ENCODE measurements around the gene AMACR.
"Not testable (repeated sequence)": the region's sequence is repeated elsewhere in the genome, so short reads cannot be mapped to it uniquely, and the experiment has no call there.

The AMACR gene

GRCh38 chr5:34035756-34036155 is 27.9 kb upstream of the AMACR start:
- no peak for DNase-seq

- no peak for DNase-seq
Measured at GRCh38 chr5:34034534-34035327, 26.9 kb upstream of the AMACR start.

GRCh38 chr5:34031966-34032365 is 24.1 kb upstream of the AMACR start:
- DNase-seq: no peak

GRCh38 chr5:34031117-34031516 is 23.3 kb upstream of the AMACR start:
- DNase-seq: no peak

GRCh38 chr5:34030585-34030984 is 22.7 kb upstream of the AMACR start:
- not testable (repeated sequence) for DNase-seq

- no peak for DNase-seq
Measured at GRCh38 chr5:34030048-34030447, 22.2 kb upstream of the AMACR start.

GRCh38 chr5:34028349-34028748 is 20.5 kb upstream of the AMACR start:
- no peak for DNase-seq

- no peak for DNase-seq
Measured at GRCh38 chr5:34026089-34026761, 18.4 kb upstream of the AMACR start.

GRCh38 chr5:34022121-34022705 is 14.4 kb upstream of the AMACR start:
- DNase-seq: peak; percentile 69

- DNase-seq: no peak
Measured at GRCh38 chr5:34021334-34021733, 13.5 kb upstream of the AMACR start.

GRCh38 chr5:34020726-34021125 is 12.9 kb upstream of the AMACR start:
- DNase-seq: no peak

GRCh38 chr5:34017254-34017653 is 9.4 kb upstream of the AMACR start:
- no peak for DNase-seq

GRCh38 chr5:34016750-34017149 is 8.9 kb upstream of the AMACR start:
- no peak for DNase-seq

GRCh38 chr5:34016222-34016621 is 8.4 kb upstream of the AMACR start:
- no peak for DNase-seq

GRCh38 chr5:34015120-34015822 is 7.4 kb upstream of the AMACR start:
- no peak for DNase-seq

GRCh38 chr5:34014626-34015025 is 6.8 kb upstream of the AMACR start:
- DNase-seq: no peak

GRCh38 chr5:34013547-34013946 is 5.7 kb upstream of the AMACR start:
- DNase-seq: no peak

GRCh38 chr5:34012791-34013190 is 4.9 kb upstream of the AMACR start:
- peak; percentile 84 for DNase-seq

- peak; percentile 50 for DNase-seq
Measured at GRCh38 chr5:34011536-34011935, 3.7 kb upstream of the AMACR start.

- DNase-seq: not testable (repeated sequence)
Measured at GRCh38 chr5:34010146-34010545, 2.3 kb upstream of the AMACR start.

GRCh38 chr5:34009610-34010009 is 1.8 kb upstream of the AMACR start:
- DNase-seq: no peak

GRCh38 chr5:34008802-34009201 is 952 bp upstream of the AMACR start:
- no peak for DNase-seq

- DNase-seq: no peak
Measured at GRCh38 chr5:34007201-34007620, 639 bp downstream of the AMACR start.
